Pancreas (tissue), 10 donors: ENCODE measurements around the gene CYP27A1. TPM values are rescaled to one million over a fixed set of nuclear protein-coding genes. Genes with fewer than 3 reads are reported as not detected.

Experiments used
- ATAC-seq, 4 donors: fragments of 200-7000 bp; cut with Tn5 transposase; one replicate each; pipeline versions ENCODE4 v1.8.0 to v1.9.1; 2020; ENCODE audit warnings: mild to moderate bottlenecking in 4 of 4, moderate library complexity in 4 of 4
- DNase-seq, 6 donors: peaks; one replicate each; pipeline ENCODE4 v3.0.0-alpha.2; 2020
- FAIRE-seq: peaks from 2 replicates; lab custom pipeline; 2012; peaks lifted over from hg19 to GRCh38; lab: Jason Lieb, UNC
- H3K27ac ChIP-seq, 4 donors: fragments of 200-600 bp; sonication (generic); 1 replicate in 3 of 4; 2 replicates in 1 of 4; pipeline versions ENCODE4 v1.5.0 to v1.8.0; 2020
- H3K27me3 ChIP-seq, 4 donors: fragments of 200-600 bp; one replicate each; pipeline ENCODE4 v1.8.0; 2021
- H3K36me3 ChIP-seq, 3 donors: fragments of 200-600 bp; sonication (generic) in 1 of 3; one replicate each; pipeline versions ENCODE4 v1.5.0 to v1.8.0; 2020 to 2021
- H3K4me1 ChIP-seq, 3 donors: fragments of 200-600 bp; one replicate each; pipeline ENCODE4 v1.8.0; 2021
- H3K4me3 ChIP-seq, 4 donors: fragments of 200-600 bp; sonication (generic) in 2 of 4; one replicate each; pipeline versions ENCODE4 v1.5.0 to v1.8.0; 2020 to 2021
- H3K9me3 ChIP-seq, 4 donors: fragments of 200-600 bp; one replicate each; pipeline ENCODE4 v1.8.0; 2021
- CTCF ChIP-seq, 4 donors: fragments of 200-600 bp; sonication (generic) in 3 of 4; IDR thresholded peaks; one replicate each; pipeline versions ENCODE4 v1.5.0 to v1.8.0; 2021; ENCODE audit warnings: antibody characterized with exemption in 4 of 4
- WGBS, 2 donors: extraction: QIAGEN DNeasy Blood & Tissue Kit; methylation state at CpG; one replicate each; pipeline ENCODE4 v1.1.7; 2013; 5-methylcytosine and 5-hydroxymethylcytosine counted together
- intact Hi-C, 3 donors: fragments of 100-400 bp; cut with DNase I; formaldehyde crosslinking; loops; one replicate each; pipeline versions ENCODE4 v1.11.1 to v1.14.2; 2022
- polyA plus RNA-seq, 2 donors: library from polyadenylated mRNA; stranded (reverse); fragments of 200-250 nt; gene quantifications; one replicate each; pipeline ENCODE4 v1.2.3, GENCODE V29; 2013
- total RNA-seq, 6 donors: library from RNA; stranded (reverse); fragmentation: NEBNext Ultra II Directional in 4 of 6; extraction: Animal tissue kit (Norgen Biotek cat#: 25700) in 4 of 6; gene quantifications; one replicate each; pipeline versions ENCODE4 v1.2.1 to v1.2.4, GENCODE V29; 2021 to 2023
- donor health status: healthy with polysubstance abuse.
- donor health status: DM: no; HTN: no; CAD: no; lungs with moderate emphysema.
- donor health status: DM: no; HTN: no; CAD: no.
- donor health status: control.
- donor health status: control.
- donor health status: Bipolar disorder and iron deficiency.
- donor health status: DM: yes; HTN: yes; CAD: no.
- donor health status: DM: no; HTN: no; CAD: no.
- donor health status: DM: no; HTN: no; CAD: no.
- donor health status: DM: yes; HTN: yes; CAD: no.

CYP27A1 gene
- total and polyA plus RNA-seq, 8 donors: 3.1 to 21.6 (median 5.1) TPM

DNA sequence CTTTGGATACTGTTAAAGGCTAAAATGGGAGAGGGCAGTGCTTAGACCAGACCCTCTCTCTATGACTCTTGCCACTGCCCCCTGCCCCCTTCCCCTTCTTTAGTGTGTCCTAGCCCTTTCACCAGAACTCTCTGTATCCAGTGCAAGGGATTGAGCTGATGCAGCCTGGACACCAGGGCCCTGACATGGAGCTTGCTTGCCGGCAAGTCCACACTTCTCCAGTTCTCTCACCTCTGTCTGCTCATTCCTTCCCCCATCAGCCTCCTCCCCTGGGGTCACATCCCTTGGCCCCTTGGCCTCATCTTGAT lies 76.1 kb downstream of the CYP27A1 start:
- no peak overlapping the region for H3K27ac ChIP-seq
- H3K27me3 ChIP-seq: peaks cover 0 to 12% (median 0%) of the 10 kb centered on the region in 4 donors
- intact Hi-C loops: no loop called here

GRCh38 chr2:218858671-218859555 lies 77.0 kb downstream of the CYP27A1 start:
- intact Hi-C loops: no loop called here
- WGBS, 2 donors: 6 to 7% methylated on average over 42 to 51 of the region's 51 CpGs
- H3K36me3 ChIP-seq: no peaks in the 10 kb centered on the region
- peaks cover 0 to 2% (median 0%) of the 10 kb centered on the region in 3 donors for H3K4me1 ChIP-seq
- H3K27me3 ChIP-seq: peaks cover 0 to 12% (median 0%) of the 10 kb centered on the region in 4 donors
- FAIRE-seq: no peak
- TF ChIP-seq CTCF (IDR thresholded peaks at IDR 0.05): no peak
- ATAC-seq: no peak
- H3K9me3 ChIP-seq: no peaks in the 10 kb centered on the region
- peak overlapping the region in 2 of 4 donors; percentile 18 to 40 for H3K4me3 ChIP-seq
- DNase-seq: peak in 1 of 6 donors; percentile 41
- H3K27ac ChIP-seq: no peak overlapping the region

More for the DNA sequence above, 76.1 kb downstream of the CYP27A1 start:
- no peak overlapping the region for H3K4me3 ChIP-seq
- TF ChIP-seq CTCF (IDR thresholded peaks at IDR 0.05): no peak
- 18 to 33% methylated on average over 1 of the region's 1 CpG for WGBS, 2 donors
- FAIRE-seq (no peak), ATAC-seq (no peak), DNase-seq (peak in 2 of 6 donors; percentile 15 to 25)
- H3K9me3 ChIP-seq: no peaks in the 10 kb centered on the region
- H3K36me3 ChIP-seq: no peaks in the 10 kb centered on the region
- H3K4me1 ChIP-seq: peaks cover 0 to 2% (median 0%) of the 10 kb centered on the region in 3 donors

- Histone ChIP-seq H3K27me3 (peaks cover 0 to 12% (median 0%) of the 10 kb centered on the region in 4 donors), H3K9me3 (no peaks in the 10 kb centered on the region), H3K4me1 (peaks cover 0 to 2% (median 0%) of the 10 kb centered on the region in 3 donors), H3K36me3 (no peaks in the 10 kb centered on the region), H3K4me3 (peak within 1 kb of the TSS in 3 of 4 donors; percentile 7 to 40 (median 18)), H3K27ac (no peak within 1 kb of the TSS)
- WGBS, 2 donors: 1 to 2% methylated on average over 25 to 64 of the region's 64 CpGs
- ATAC-seq (peak in 2 of 4 donors; percentile 44 to 58), DNase-seq (peak in 2 of 6 donors; percentile 44 to 68), FAIRE-seq (no peak)
- no peak for TF ChIP-seq CTCF (IDR thresholded peaks at IDR 0.05)
- intact Hi-C loops: no loop called here
Measured at GRCh38 chr2:218859556-218859987, 77.6 kb downstream of the CYP27A1 start, which contains the start of gene WNT6. Gene WNT6 (plus strand): TSS chr2:218859805. CDS start chr2:218860038, 233 bp downstream.

GRCh38 chr2:218859988-218860831 lies 78.3 kb downstream of the CYP27A1 start:
- Histone ChIP-seq H3K9me3 (no peaks in the 10 kb centered on the region), H3K4me3 (peak overlapping the region in 3 of 4 donors; percentile 7 to 40 (median 18)), H3K4me1 (peaks cover 0 to 2% (median 0%) of the 10 kb centered on the region in 3 donors), H3K36me3 (no peaks in the 10 kb centered on the region), H3K27ac (no peak overlapping the region), H3K27me3 (peaks cover 0 to 12% (median 0%) of the 10 kb centered on the region in 4 donors)
- no peak for TF ChIP-seq CTCF (IDR thresholded peaks at IDR 0.05)
- 4% methylated on average over 40 to 47 of the region's 47 CpGs for WGBS, 2 donors
- peak in 1 of 6 donors; percentile 44 for DNase-seq
- ATAC-seq: peak in 1 of 4 donors; percentile 23
- intact Hi-C loops: no loop called here
- FAIRE-seq: no peak
